H1 (cell line): ENCODE measurements around the gene FAM241B. TPM values are rescaled to one million over a fixed set of nuclear protein-coding genes. Genes with fewer than 3 reads are reported as not detected.
A peak's percentile ranks its signal among the peaks of the same experiment; 100 is the strongest.

Experiments used
- CTCF ChIA-PET: fragments of 300-600 bp; sonication (Branson Sonifier 250); formaldehyde crosslinking; loops from one replicate; lab custom pipeline; 2021; ENCODE audit not compliant: partially characterized antibody; lab: Charles Lee
- POLR2A ChIA-PET: fragments of 300-600 bp; sonication (Branson Sonifier 250); formaldehyde crosslinking; loops from one replicate; lab custom pipeline; 2021; ENCODE audit warnings: inconsistent platforms; ENCODE audit not compliant: partially characterized antibody; lab: Charles Lee
- DNase-seq, 2 experiments: peaks; one replicate each; pipeline versions ENCODE4 v3.0.0 to v3.0.0-alpha.2; 2010 to 2022; ENCODE audit warnings: low spot score in 2 of 2, low read depth in 1 of 2, mixed read lengths in 1 of 2
- FAIRE-seq: peaks from 2 replicates; lab custom pipeline; 2011; peaks lifted over from hg19 to GRCh38; lab: Jason Lieb, UNC
- H2AFZ ChIP-seq: 2 replicates; pipeline ENCODE4 v1.8.1; 2012; ENCODE audit warnings: low read length, inconsistent platforms
- H2AK5ac ChIP-seq: 2 replicates; pipeline ENCODE4 v1.6.1; 2013; ENCODE audit warnings: low read depth, low read length
- H2BK120ac ChIP-seq: replicated peaks from 2 replicates; pipeline ENCODE3; 2013; ENCODE audit warnings: low read depth, low read length, inconsistent platforms
- H2BK12ac ChIP-seq: 2 replicates; pipeline ENCODE4 v1.6.1; 2013; ENCODE audit warnings: low read depth, low read length
- H2BK15ac ChIP-seq: 2 replicates; pipeline ENCODE4 v1.6.1; 2013; ENCODE audit warnings: low read length
- H2BK20ac ChIP-seq: 2 replicates; pipeline ENCODE4 v1.6.1; 2013; ENCODE audit warnings: low read length
- H2BK5ac ChIP-seq: 2 replicates; pipeline ENCODE4 v1.6.1; 2013; ENCODE audit warnings: low read depth, low read length
- H3K14ac ChIP-seq: 2 replicates; pipeline ENCODE4 v1.6.1; 2013; ENCODE audit warnings: inconsistent platforms; ENCODE audit not compliant: insufficient read length
- H3K18ac ChIP-seq: 2 replicates; pipeline ENCODE4 v1.6.1; 2013; ENCODE audit warnings: low read length; ENCODE audit errors: extremely low read depth
- H3K23ac ChIP-seq: 2 replicates; pipeline ENCODE4 v1.6.1; 2013; ENCODE audit warnings: inconsistent platforms; ENCODE audit not compliant: insufficient read length
- H3K23me2 ChIP-seq: 2 replicates; pipeline ENCODE4 v1.6.1; 2013; ENCODE audit warnings: low read depth, low read length
- H3K27ac ChIP-seq: 2 replicates; pipeline ENCODE4 v1.6.1; 2011; ENCODE audit warnings: low read depth, low read length, inconsistent platforms
- H3K27me3 ChIP-seq, 4 experiments: replicated peaks in 1 of 4; 1 replicate in 1 of 4; 2 replicates in 3 of 4; pipeline versions ENCODE4 v1.6.1 to v1.8.1; 2011 to 2013; ENCODE audit warnings: low read length in 3 of 4, mild to moderate bottlenecking in 3 of 4, inconsistent platforms in 2 of 4, mixed read lengths in 2 of 4, moderate library complexity in 1 of 4; ENCODE audit not compliant: control insufficient read depth in 3 of 4, insufficient read depth in 3 of 4; ENCODE audit errors: extremely low read depth in 1 of 4
- H3K36me3 ChIP-seq, 4 experiments: 2 replicates each; pipeline versions ENCODE4 v1.6.1 to v1.8.1; 2011 to 2013; ENCODE audit warnings: mild to moderate bottlenecking in 4 of 4, low read length in 3 of 4, moderate library complexity in 2 of 4, control low read depth in 1 of 4, inconsistent platforms in 1 of 4; ENCODE audit not compliant: insufficient read depth in 4 of 4, control insufficient read depth in 2 of 4
- H3K4ac ChIP-seq: replicated peaks from 2 replicates; pipeline ENCODE3; 2013; ENCODE audit warnings: low read length, low read depth, mixed read lengths, inconsistent platforms; ENCODE audit not compliant: insufficient read length
- H3K4me1 ChIP-seq, 4 experiments: replicated peaks in 1 of 4; 1 replicate in 1 of 4; 2 replicates in 3 of 4; pipeline versions ENCODE4 v1.6.1 to v1.8.1; 2011 to 2013; ENCODE audit warnings: low read length in 3 of 4, inconsistent platforms in 2 of 4, mixed read lengths in 1 of 4; ENCODE audit not compliant: insufficient read depth in 4 of 4, control insufficient read depth in 3 of 4
- H3K4me2 ChIP-seq, 2 experiments: 2 replicates each; pipeline versions ENCODE4 v1.6.1 to v1.8.1; 2011 to 2013; ENCODE audit warnings: low read depth in 2 of 2, low read length in 2 of 2, control low read depth in 1 of 2, inconsistent platforms in 1 of 2, mild to moderate bottlenecking in 1 of 2; ENCODE audit not compliant: insufficient read depth in 1 of 2
- H3K4me3 ChIP-seq, 4 experiments: fragments of 200-600, 300-600 bp in 1 of 4; sonication (generic), shearing (Covaris generic), sonication (Bioruptor Twin) in 1 of 4; 2 replicates each; pipeline versions ENCODE4 v1.5.1 to v1.8.1; 2011 to 2016; ENCODE audit warnings: low read length in 4 of 4, low read depth in 3 of 4, control low read depth in 2 of 4, inconsistent platforms in 2 of 4, mild to moderate bottlenecking in 2 of 4, mixed read lengths in 1 of 4, moderate library complexity in 1 of 4; ENCODE audit not compliant: insufficient read depth in 2 of 4; ENCODE audit errors: extremely low read depth in 1 of 4
- H3K56ac ChIP-seq: replicated peaks from 2 replicates; pipeline ENCODE3; 2013; ENCODE audit warnings: low read depth, mild to moderate bottlenecking, mixed read lengths, low read length, inconsistent platforms; ENCODE audit not compliant: insufficient read length
- H3K79me1 ChIP-seq: 2 replicates; pipeline ENCODE4 v1.6.1; 2013; ENCODE audit warnings: low read depth, low read length, control low read depth
- H3K79me2 ChIP-seq, 2 experiments: 2 replicates each; pipeline versions ENCODE4 v1.6.1 to v1.8.1; 2012 to 2013; ENCODE audit warnings: low read length in 2 of 2, mild to moderate bottlenecking in 2 of 2, inconsistent platforms in 1 of 2; ENCODE audit not compliant: insufficient read depth in 2 of 2, control insufficient read depth in 1 of 2
- H3K9ac ChIP-seq, 4 experiments: replicated peaks in 1 of 4; 1 replicate in 1 of 4; 2 replicates in 3 of 4; pipeline versions ENCODE4 v1.6.1 to v1.8.1; 2011 to 2013; ENCODE audit warnings: low read depth in 3 of 4, low read length in 3 of 4, control low read depth in 2 of 4, mild to moderate bottlenecking in 2 of 4, moderate library complexity in 2 of 4, inconsistent platforms in 1 of 4; ENCODE audit errors: extremely low read depth in 1 of 4
- H3K9me3 ChIP-seq, 2 experiments: 2 replicates each; pipeline versions ENCODE4 v1.6.1 to v1.8.1; 2012 to 2013; ENCODE audit warnings: mild to moderate bottlenecking in 2 of 2, moderate library complexity in 2 of 2, control low read depth in 1 of 2, inconsistent platforms in 1 of 2, low read depth in 1 of 2, low read length in 1 of 2, mixed read lengths in 1 of 2; ENCODE audit not compliant: insufficient read depth in 2 of 2
- H4K20me1 ChIP-seq, 2 experiments: replicated peaks in 1 of 2; 2 replicates each; pipeline versions ENCODE3 to v1.8.1; 2011 to 2013; ENCODE audit warnings: inconsistent platforms in 2 of 2, low read length in 2 of 2, mild to moderate bottlenecking in 1 of 2; ENCODE audit not compliant: insufficient read depth in 2 of 2, control insufficient read depth in 1 of 2
- H4K5ac ChIP-seq: 2 replicates; pipeline ENCODE4 v1.6.1; 2013; ENCODE audit warnings: low read length, low read depth, mixed read lengths, inconsistent platforms; ENCODE audit not compliant: insufficient read length
- H4K8ac ChIP-seq: 2 replicates; pipeline ENCODE4 v1.8.0; 2013; ENCODE audit warnings: mild to moderate bottlenecking, moderate library complexity, low read length, inconsistent platforms; ENCODE audit not compliant: insufficient read depth; ENCODE audit errors: extremely low read depth
- H4K91ac ChIP-seq: replicated peaks from 2 replicates; pipeline ENCODE3; 2013; ENCODE audit warnings: low read length, mixed read lengths, inconsistent platforms; ENCODE audit not compliant: insufficient read length
- CBX5 ChIP-seq: fragments of 300-800, 300-1000 bp; sonication (generic); IDR thresholded peaks from 2 replicates; pipeline ENCODE4 v1.7.1; 2016; ENCODE audit warnings: antibody characterized with exemption, low read length, low read depth
- CREB1 ChIP-seq: IDR thresholded peaks from 2 replicates; pipeline ENCODE4 v1.6.1; 2012; ENCODE audit warnings: inconsistent platforms
- EGR1 ChIP-seq: IDR thresholded peaks from 2 replicates; pipeline ENCODE4 v1.6.1; 2011; ENCODE audit warnings: low read depth, low read length, borderline replicate concordance
- EZH2 ChIP-seq: fragments of 200-600 bp; sonication (generic); IDR thresholded peaks from 2 replicates; pipeline ENCODE4 v1.7.1; 2012; ENCODE audit warnings: low read depth, mild to moderate bottlenecking, moderate library complexity, low read length, inconsistent platforms; ENCODE audit not compliant: severe bottlenecking
- GTF2F1 ChIP-seq: IDR thresholded peaks from 2 replicates; pipeline ENCODE4 v1.6.1; 2012; ENCODE audit warnings: low read depth, low read length, improper control_type of control experiment, borderline replicate concordance
- PHF8 ChIP-seq: fragments of 200-600 bp; sonication (generic); conservative IDR thresholded peaks from 2 replicates; pipeline ENCODE4 v1.7.1; 2012; ENCODE audit warnings: low read depth, mild to moderate bottlenecking, inconsistent platforms, low read length, moderate library complexity
- POLR2AphosphoS5 ChIP-seq: IDR thresholded peaks from 2 replicates; pipeline ENCODE4 v1.6.1; 2011; ENCODE audit warnings: low read depth, low read length
- RXRA ChIP-seq: IDR thresholded peaks from 2 replicates; pipeline ENCODE4 v1.6.1; 2011; ENCODE audit warnings: low read depth, mild to moderate bottlenecking, low read length, moderate library complexity; ENCODE audit not compliant: insufficient read depth
- SIX5 ChIP-seq: IDR thresholded peaks from 2 replicates; pipeline ENCODE4 v1.6.1; 2011; ENCODE audit warnings: mild to moderate bottlenecking, low read depth, low read length
- TEAD4 ChIP-seq: IDR thresholded peaks from 2 replicates; pipeline ENCODE4 v1.6.1; 2012; ENCODE audit warnings: low read depth, low read length, inconsistent platforms, mixed read lengths
- YY1 ChIP-seq: IDR thresholded peaks from 2 replicates; pipeline ENCODE4 v1.6.1; 2011; ENCODE audit warnings: low read depth, mild to moderate bottlenecking, low read length
- WGBS, 2 experiments: shearing (Covaris generic) in 1 of 2; methylation state at CpG; one replicate each; pipeline versions ENCODE4 v1.1.6 to v1.1.7; 2013 to 2015; ENCODE audit warnings: low lambda C conversion rate in 2 of 2, mixed read lengths in 2 of 2, inconsistent platforms in 1 of 2, low coverage in 1 of 2, missing lambda C conversion rate in 1 of 2; ENCODE audit not compliant: insufficient replicate concordance in 2 of 2, insufficient coverage in 1 of 2, insufficient read length in 1 of 2; ENCODE audit errors: extremely low coverage in 1 of 2, missing lambda C conversion rate in 1 of 2; 5-methylcytosine and 5-hydroxymethylcytosine counted together
- polyA plus RNA-seq, 7 experiments: library from polyadenylated mRNA; depleted of rRNA in 3 of 7; stranded (reverse) in 5 of 7; unstranded in 2 of 7; fragments of >200 nt in 5 of 7; fragments of 200-250 nt in 2 of 7; gene quantifications; 1 replicate in 5 of 7; 2 replicates in 1 of 7; 4 replicates in 1 of 7; pipeline versions ENCODE4 v1.2.1 to v1.2.3, GENCODE V29; 2011 to 2013; ENCODE audit warnings: missing spikeins in 2 of 7, mixed read lengths in 2 of 7
- total RNA-seq: library from RNA; stranded (reverse); fragmentation: NEBNext Ultra II Directional; extraction: Animal tissue kit (Norgen Biotek cat#: 25700); gene quantifications from 2 replicates; pipeline ENCODE4 v1.2.1, GENCODE V29; 2021

Gene FAM241B
- total and polyA plus RNA-seq, 2 of the 8 experiments (the other 6 are each of a cell fraction or from before 2014, with no cell fraction given): 19.3 to 30.1 TPM

- Histone ChIP-seq H3K4me3 (no peak overlapping the region), H3K36me3 (no peaks in the 10 kb centered on the region), H3K27ac (no peak overlapping the region), H2BK20ac (no peak overlapping the region), H2BK15ac (no peak overlapping the region), H2AK5ac (no peak overlapping the region), H2BK120ac (no peak overlapping the region), H3K4me2 (no peak overlapping the region), H3K18ac (no peak overlapping the region), H3K27me3 (no peaks in the 10 kb centered on the region), H3K23me2 (no peaks in the 10 kb centered on the region), H3K9me3 (no peaks in the 10 kb centered on the region), H4K20me1 (peaks cover 0 to 1% of the 10 kb centered on the region in 2 experiments), H4K8ac (no peak overlapping the region), H4K5ac (no peak overlapping the region), H3K4ac (no peak overlapping the region), H2BK5ac (no peak overlapping the region), H3K9ac (no peak overlapping the region), H4K91ac (peak overlapping the region; percentile 26), H3K23ac (no peak overlapping the region), H3K56ac (no peak overlapping the region), H3K79me1 (no peaks in the 10 kb centered on the region), H3K79me2 (no peaks in the 10 kb centered on the region), H2AFZ (no peak overlapping the region), H2BK12ac (no peak overlapping the region), H3K4me1 (peaks cover 0 to 6% (median 3%) of the 10 kb centered on the region in 4 experiments; a peak in 4 of 7 replicates), H3K14ac (no peak overlapping the region)
- ChIA-PET POLR2A (no interaction called here), CTCF (interaction anchor here (0.6 to 59.4 kb wide), 6 partner anchors 8 to 258 kb away, joined by 3 to 1374 read pairs (median 4); no protein-coding TSS in a partner anchor)
- no peak for TF ChIP-seq SIX5
- TF ChIP-seq EGR1: no peak
- TF ChIP-seq PHF8: no peak
- TF ChIP-seq POLR2AphosphoS5: no peak
- no peak for TF ChIP-seq EZH2
- no peak for TF ChIP-seq CREB1
- no peak for TF ChIP-seq CBX5
- TF ChIP-seq YY1: no peak
- no peak for TF ChIP-seq TEAD4
- TF ChIP-seq GTF2F1: no peak
- no peak for TF ChIP-seq RXRA
- DNase-seq (no peak), FAIRE-seq (no peak)
- WGBS, 2 experiments: 91% methylated on average over 6 of the region's 6 CpGs; no CpG with 5 or more reads in 1 of the 2 experiments
Measured at GRCh38 chr10:69681436-69681835, 51.4 kb downstream of the FAM241B start.
